Measurements from ENCODE around the gene GPR17.

DNA sequence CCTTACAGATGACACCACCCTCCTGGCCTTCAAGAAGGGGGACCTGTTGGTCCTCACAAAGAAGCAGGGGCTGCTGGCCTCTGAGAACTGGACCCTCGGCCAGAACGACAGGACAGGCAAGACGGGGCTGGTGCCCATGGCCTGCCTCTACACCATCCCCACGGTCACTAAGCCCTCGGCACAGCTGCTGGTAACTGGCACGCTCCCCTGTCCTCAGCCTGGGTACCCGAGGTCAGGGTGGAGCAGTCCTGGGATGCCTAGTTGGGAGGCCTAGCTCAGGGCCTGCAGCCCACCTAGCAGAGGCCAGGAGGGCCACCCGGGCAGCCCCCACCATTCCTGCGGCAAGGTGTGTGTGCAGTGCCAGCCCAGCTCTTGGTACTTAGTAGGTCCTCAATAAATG, 16.3 kb upstream of the GPR17 start:
- TF ChIP-seq, protein P1, sequence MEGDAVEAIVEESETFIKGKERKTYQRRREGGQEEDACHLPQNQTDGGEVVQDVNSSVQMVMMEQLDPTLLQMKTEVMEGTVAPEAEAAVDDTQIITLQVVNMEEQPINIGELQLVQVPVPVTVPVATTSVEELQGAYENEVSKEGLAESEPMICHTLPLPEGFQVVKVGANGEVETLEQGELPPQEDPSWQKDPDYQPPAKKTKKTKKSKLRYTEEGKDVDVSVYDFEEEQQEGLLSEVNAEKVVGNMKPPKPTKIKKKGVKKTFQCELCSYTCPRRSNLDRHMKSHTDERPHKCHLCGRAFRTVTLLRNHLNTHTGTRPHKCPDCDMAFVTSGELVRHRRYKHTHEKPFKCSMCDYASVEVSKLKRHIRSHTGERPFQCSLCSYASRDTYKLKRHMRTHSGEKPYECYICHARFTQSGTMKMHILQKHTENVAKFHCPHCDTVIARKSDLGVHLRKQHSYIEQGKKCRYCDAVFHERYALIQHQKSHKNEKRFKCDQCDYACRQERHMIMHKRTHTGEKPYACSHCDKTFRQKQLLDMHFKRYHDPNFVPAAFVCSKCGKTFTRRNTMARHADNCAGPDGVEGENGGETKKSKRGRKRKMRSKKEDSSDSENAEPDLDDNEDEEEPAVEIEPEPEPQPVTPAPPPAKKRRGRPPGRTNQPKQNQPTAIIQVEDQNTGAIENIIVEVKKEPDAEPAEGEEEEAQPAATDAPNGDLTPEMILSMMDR (IDR thresholded peaks at IDR 0.05 in 8 of 11, conservative IDR thresholded peaks at IDR 0.05 in 3 of 11): no peak
- TF ChIP-seq POLR2A (IDR thresholded peaks at IDR 0.05) (no peak), POLR2AphosphoS5 (IDR thresholded peaks at IDR 0.05) (peak in 2 of 3 donors; percentile 37 to 54)

Measured in spleen (tissue), 7 donors.